ENCODE data around the gene DIO3. TPM values are rescaled to one million over a fixed set of nuclear protein-coding genes. Genes with fewer than 3 reads are reported as not detected.
A peak's percentile ranks its signal among the peaks of the same experiment; 100 is the strongest.

Gene DIO3
- total RNA-seq, 2 donors from 2014 or later = 0.55 TPM; not detected in 1

GRCh38 chr14:101603096-101603495, 41.8 kb downstream of the DIO3 start:
- Histone ChIP-seq H3K27ac (no peak overlapping the region), H3K9me3 (no peaks in the 10 kb centered on the region), H3K36me3 (no peaks in the 10 kb centered on the region), H3K27me3 (no peaks in the 10 kb centered on the region), H3K4me1 (no peaks in the 10 kb centered on the region), H3K4me3 (no peak overlapping the region)
- DNase-seq (ENCODE audit: low spot score) = peak; percentile 9
- no peak for TF ChIP-seq CTCF (IDR thresholded peaks at IDR 0.05)

GRCh38 chr14:101604228-101604934, 43.1 kb downstream of the DIO3 start:
- TF ChIP-seq CTCF (IDR thresholded peaks at IDR 0.05) = no peak
- no peaks in the 10 kb centered on the region for H3K36me3 ChIP-seq
- DNase-seq (ENCODE audit: low spot score) = peak; percentile 38
- no peaks in the 10 kb centered on the region for H3K27me3 ChIP-seq
- no peak overlapping the region for H3K4me3 ChIP-seq
- no peaks in the 10 kb centered on the region for H3K4me1 ChIP-seq
- H3K9me3 ChIP-seq = no peaks in the 10 kb centered on the region
- no peak overlapping the region for H3K27ac ChIP-seq

GRCh38 chr14:101604935-101605780, 43.9 kb downstream of the DIO3 start:
- Histone ChIP-seq H3K9me3 (no peaks in the 10 kb centered on the region), H3K27ac (no peak overlapping the region), H3K36me3 (no peaks in the 10 kb centered on the region), H3K27me3 (no peaks in the 10 kb centered on the region), H3K4me1 (no peaks in the 10 kb centered on the region), H3K4me3 (no peak overlapping the region)
- peak; percentile 46 for DNase-seq (ENCODE audit: low spot score)
- TF ChIP-seq CTCF (IDR thresholded peaks at IDR 0.05) = no peak

GRCh38 chr14:101605836-101606235, 44.5 kb downstream of the DIO3 start:
- no peaks in the 10 kb centered on the region for H3K9me3 ChIP-seq
- no peaks in the 10 kb centered on the region for H3K4me1 ChIP-seq
- DNase-seq (ENCODE audit: low spot score) = no peak
- no peaks in the 10 kb centered on the region for H3K27me3 ChIP-seq
- H3K36me3 ChIP-seq = no peaks in the 10 kb centered on the region
- H3K27ac ChIP-seq = no peak overlapping the region
- TF ChIP-seq CTCF (IDR thresholded peaks at IDR 0.05) = no peak
- no peak overlapping the region for H3K4me3 ChIP-seq

MicroRNAs encoded within 50 kb of the gene (microRNA counts, 767-probe panel; counts per million panel counts)
- 0 to 1,689 counts per million in 2 donors for microRNA hsa-miR-1247-5p

Other genes starting within 250 kb of the DIO3 start
- gene PPP2R5C, start 200.2 kb downstream of the DIO3 start, total RNA-seq = 10 to 100 TPM; 82.2 to 82.9 TPM